HepG2 (cell line): ENCODE data around the gene ITCH. TPM values are rescaled to one million over a fixed set of nuclear protein-coding genes. Genes with fewer than 3 reads are reported as not detected.
"Not testable (repeated sequence)": the region's sequence is repeated elsewhere in the genome, so short reads cannot be mapped to it uniquely, and the experiment has no call there.

ENCODE experiments used
- DPF2 ChIP-seq: sonication (generic); formaldehyde crosslinking; IDR thresholded peaks from 2 replicates; pipeline ENCODE4 v1.4.0; 2020; ENCODE audit warnings: mild to moderate bottlenecking, low read depth, missing genetic modification reagents, borderline replicate concordance
- FOXK1 ChIP-seq: sonication (generic); formaldehyde crosslinking; IDR thresholded peaks from 2 replicates; pipeline ENCODE4 v1.4.0; 2020; ENCODE audit warnings: low read depth, missing genetic modification reagents, borderline replicate concordance
- GATAD2A ChIP-seq: IDR thresholded peaks from 2 replicates; pipeline ENCODE4 v1.6.1; 2016
- HMG20A ChIP-seq: IDR thresholded peaks from 2 replicates; pipeline ENCODE4 v1.6.1; 2016; ENCODE audit warnings: borderline replicate concordance
- NR0B2 ChIP-seq: sonication (generic); formaldehyde crosslinking; IDR thresholded peaks from 2 replicates; pipeline ENCODE4 v1.4.0; 2020; ENCODE audit warnings: mild to moderate bottlenecking, missing genetic modification reagents
- NR2F2 ChIP-seq: IDR thresholded peaks from 2 replicates; pipeline ENCODE4 v1.6.1; 2012; ENCODE audit warnings: low read depth, inconsistent platforms, borderline replicate concordance
- PITX1 ChIP-seq: sonication (generic); formaldehyde crosslinking; IDR thresholded peaks from 2 replicates; pipeline ENCODE4 v1.5.1; 2020; ENCODE audit warnings: mild to moderate bottlenecking, missing genetic modification reagents
- PPARG ChIP-seq: conservative IDR thresholded peaks from 2 replicates; pipeline ENCODE4 v1.6.1; 2016; ENCODE audit warnings: missing biosample characterization, missing genetic modification reagents
- SALL1 ChIP-seq: sonication (generic); formaldehyde crosslinking; IDR thresholded peaks from 2 replicates; pipeline ENCODE4 v1.8.0; 2022; ENCODE audit warnings: mild to moderate bottlenecking, missing genetic modification reagents
- SOX13 ChIP-seq, 3 experiments: fragments of 450-650 bp in 1 of 3; sonication (generic) in 1 of 3; formaldehyde crosslinking in 1 of 3; IDR thresholded peaks in 2 of 3; conservative IDR thresholded peaks in 1 of 3; 2 replicates each; pipeline versions ENCODE4 v1.5.0 to v1.6.1; 2016 to 2020; ENCODE audit warnings: antibody characterized with exemption in 1 of 3, mild to moderate bottlenecking in 1 of 3, missing compliant biosample characterization in 1 of 3, missing genetic modification reagents in 1 of 3, moderate library complexity in 1 of 3
- SPEN ChIP-seq: sonication (generic); formaldehyde crosslinking; IDR thresholded peaks from 2 replicates; pipeline ENCODE4 v1.5.1; 2020; ENCODE audit warnings: low read depth, mild to moderate bottlenecking, missing genetic modification reagents
- TARDBP ChIP-seq: sonication (generic); formaldehyde crosslinking; IDR thresholded peaks from 2 replicates; pipeline ENCODE4 v1.8.0; 2022; ENCODE audit warnings: mild to moderate bottlenecking, missing genetic modification reagents
- THAP11 ChIP-seq: IDR thresholded peaks from 2 replicates; pipeline ENCODE4 v1.6.1; 2016; ENCODE audit warnings: missing biosample characterization, missing genetic modification reagents
- ZBTB39 ChIP-seq: sonication (generic); formaldehyde crosslinking; IDR thresholded peaks from 2 replicates; pipeline ENCODE4 v1.5.0; 2020; ENCODE audit warnings: missing genetic modification reagents
- ZHX1 ChIP-seq: sonication (generic); formaldehyde crosslinking; IDR thresholded peaks from 2 replicates; pipeline ENCODE4 v1.8.1; 2022; ENCODE audit warnings: low read depth, mild to moderate bottlenecking, missing genetic modification reagents
- ZNF644 ChIP-seq: IDR thresholded peaks from 2 replicates; pipeline ENCODE4 v1.6.1; 2016; ENCODE audit warnings: low read depth
- ZNF770 ChIP-seq: sonication (generic); formaldehyde crosslinking; IDR thresholded peaks from 2 replicates; pipeline ENCODE4 v1.5.0; 2020; ENCODE audit warnings: mild to moderate bottlenecking, missing genetic modification reagents
- ZNF788 ChIP-seq: sonication (generic); formaldehyde crosslinking; IDR thresholded peaks from 2 replicates; pipeline ENCODE4 v1.5.0; 2020; ENCODE audit warnings: mild to moderate bottlenecking, missing genetic modification reagents, borderline replicate concordance
- ZNF83 ChIP-seq: sonication (generic); formaldehyde crosslinking; IDR thresholded peaks from 2 replicates; pipeline ENCODE4 v1.4.0; 2020; ENCODE audit warnings: missing genetic modification reagents, mild to moderate bottlenecking, borderline replicate concordance
- polyA plus RNA-seq, 8 experiments: library from polyadenylated mRNA; depleted of rRNA in 3 of 8; stranded (reverse) in 7 of 8; unstranded in 1 of 8; fragments of >200 nt; fragmentation: Illumina TruSeq in 4 of 8; extraction: Trizol in 4 of 8; gene quantifications; 2 replicates each; pipeline versions ENCODE4 v1.2.1 to v1.2.3, GENCODE V29; 2011 to 2016; ENCODE audit warnings: low read depth in 4 of 8, missing spikeins in 1 of 8, mixed read lengths in 1 of 8; ENCODE audit not compliant: insufficient read depth in 1 of 8
- total RNA-seq, 5 experiments: library from RNA; depleted of rRNA; stranded (reverse); fragments of >200 nt; fragmentation: Illumina TruSeq; extraction: Trizol; gene quantifications; 2 replicates each; pipeline ENCODE4 v1.2.3, GENCODE V29; 2016; ENCODE audit warnings: low read depth in 1 of 5

Gene ITCH
- total and polyA plus RNA-seq, 2 of the 13 experiments (the other 11 are each of a cell fraction or from before 2014, with no cell fraction given) = 20.5 to 112 TPM

- TF ChIP-seq HMG20A (CRISPR knock-in tag) (0 out of 2 replicates have a peak, but pooled peaks have one; percentile 12), NR0B2 (0 out of 2 replicates have a peak, but pooled peaks have one; percentile 48), ZBTB39 (CRISPR knock-in tag) (peak; percentile 79; the same call in 1 of the 2 replicates), SPEN (0 out of 2 replicates have a peak, but pooled peaks have one; percentile 21), SALL1 (CRISPR knock-in tag) (peak; percentile 92), PITX1 (CRISPR knock-in tag) (peak; percentile 79; the same call in 1 of the 2 replicates), DPF2 (CRISPR knock-in tag) (peak; percentile 70; the same call in 1 of the 2 replicates), THAP11 (CRISPR knock-in tag) (peak; percentile 45; the same call in 1 of the 2 replicates), TARDBP (CRISPR knock-in tag) (0 out of 2 replicates have a peak, but pooled peaks have one; percentile 42), ZNF83 (CRISPR knock-in tag) (0 out of 2 replicates have a peak, but pooled peaks have one; percentile 41), ZNF788 (peak; percentile 21; the same call in 1 of the 2 replicates), ZNF644 (CRISPR knock-in tag) (0 out of 2 replicates have a peak, but pooled peaks have one; percentile 4), ZNF770 (CRISPR knock-in tag) (peak; percentile 97), NR2F2 (peak; percentile 27; the same call in 1 of the 2 replicates), ZHX1 (CRISPR knock-in tag) (peak; percentile 24; the same call in 1 of the 2 replicates), SOX13 (IDR thresholded peaks at IDR 0.05) (0 out of 2 replicates have a peak, but pooled peaks have one; percentile 26), FOXK1 (0 out of 2 replicates have a peak, but pooled peaks have one; percentile 3), GATAD2A (CRISPR knock-in tag) (peak; percentile 84), PPARG (CRISPR knock-in tag) (peak; percentile 56; the same call in 1 of the 2 replicates)
- not testable (repeated sequence) for TF ChIP-seq SOX13 (CRISPR knock-in tag; conservative IDR thresholded peaks at IDR 0.05 in 1 of 2, IDR thresholded peaks at IDR 0.05 in 1 of 2)
Observed at GRCh38 chr20:34330861-34331544, 32.1 kb upstream of the ITCH start (continued).
